Measurements from ENCODE around the gene LRRC75A.

DNA sequence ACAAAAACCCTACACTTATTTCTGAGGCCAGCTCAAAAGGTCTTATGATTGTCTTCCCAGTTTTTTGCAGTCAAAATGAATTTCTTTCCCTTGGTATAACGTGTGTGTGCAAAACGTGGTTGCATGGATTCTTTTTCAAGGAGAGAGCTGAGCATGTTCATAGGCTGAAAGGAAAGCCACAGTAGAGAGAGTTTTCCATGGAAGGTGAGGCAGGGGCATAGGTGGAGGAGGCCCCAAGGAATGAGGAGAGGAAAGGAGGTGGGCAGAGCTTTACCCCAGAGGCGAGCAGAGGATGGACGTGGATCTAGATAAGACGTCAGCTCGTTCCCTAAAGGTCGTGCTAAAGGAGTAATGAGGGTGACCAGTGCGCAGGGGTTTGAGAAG is 53.8 kb downstream of the LRRC75A start:
- TF ChIP-seq, protein P1, sequence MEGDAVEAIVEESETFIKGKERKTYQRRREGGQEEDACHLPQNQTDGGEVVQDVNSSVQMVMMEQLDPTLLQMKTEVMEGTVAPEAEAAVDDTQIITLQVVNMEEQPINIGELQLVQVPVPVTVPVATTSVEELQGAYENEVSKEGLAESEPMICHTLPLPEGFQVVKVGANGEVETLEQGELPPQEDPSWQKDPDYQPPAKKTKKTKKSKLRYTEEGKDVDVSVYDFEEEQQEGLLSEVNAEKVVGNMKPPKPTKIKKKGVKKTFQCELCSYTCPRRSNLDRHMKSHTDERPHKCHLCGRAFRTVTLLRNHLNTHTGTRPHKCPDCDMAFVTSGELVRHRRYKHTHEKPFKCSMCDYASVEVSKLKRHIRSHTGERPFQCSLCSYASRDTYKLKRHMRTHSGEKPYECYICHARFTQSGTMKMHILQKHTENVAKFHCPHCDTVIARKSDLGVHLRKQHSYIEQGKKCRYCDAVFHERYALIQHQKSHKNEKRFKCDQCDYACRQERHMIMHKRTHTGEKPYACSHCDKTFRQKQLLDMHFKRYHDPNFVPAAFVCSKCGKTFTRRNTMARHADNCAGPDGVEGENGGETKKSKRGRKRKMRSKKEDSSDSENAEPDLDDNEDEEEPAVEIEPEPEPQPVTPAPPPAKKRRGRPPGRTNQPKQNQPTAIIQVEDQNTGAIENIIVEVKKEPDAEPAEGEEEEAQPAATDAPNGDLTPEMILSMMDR (IDR thresholded peaks at IDR 0.05; ENCODE audit: extremely low read depth in 1 of 2, insufficient read depth in 1 of 2, low read depth in 1 of 2, low read length in 2 of 2): no peak
- no peak for TF ChIP-seq POLR2A (IDR thresholded peaks at IDR 0.05; ENCODE audit: low read depth, low read length)
- no peak for TF ChIP-seq EZH2 (IDR thresholded peaks at IDR 0.05; ENCODE audit: borderline replicate concordance, low read depth, low read length, severe bottlenecking)
- TF ChIP-seq POLR2AphosphoS5 (IDR thresholded peaks at IDR 0.05; ENCODE audit: insufficient read depth, low read depth, low read length): no peak
- no peak for TF ChIP-seq JUN (IDR thresholded peaks at IDR 0.05; ENCODE audit: borderline replicate concordance, insufficient read depth, insufficient read length, low read depth)
- TF ChIP-seq, protein P2, sequence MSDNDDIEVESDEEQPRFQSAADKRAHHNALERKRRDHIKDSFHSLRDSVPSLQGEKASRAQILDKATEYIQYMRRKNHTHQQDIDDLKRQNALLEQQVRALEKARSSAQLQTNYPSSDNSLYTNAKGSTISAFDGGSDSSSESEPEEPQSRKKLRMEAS (IDR thresholded peaks at IDR 0.05; ENCODE audit: insufficient read depth, insufficient read length): no peak

Data from endothelial cell of umbilical vein (primary cell).